ENCODE results near the gene COL13A1.

The COL13A1 gene

DNA sequence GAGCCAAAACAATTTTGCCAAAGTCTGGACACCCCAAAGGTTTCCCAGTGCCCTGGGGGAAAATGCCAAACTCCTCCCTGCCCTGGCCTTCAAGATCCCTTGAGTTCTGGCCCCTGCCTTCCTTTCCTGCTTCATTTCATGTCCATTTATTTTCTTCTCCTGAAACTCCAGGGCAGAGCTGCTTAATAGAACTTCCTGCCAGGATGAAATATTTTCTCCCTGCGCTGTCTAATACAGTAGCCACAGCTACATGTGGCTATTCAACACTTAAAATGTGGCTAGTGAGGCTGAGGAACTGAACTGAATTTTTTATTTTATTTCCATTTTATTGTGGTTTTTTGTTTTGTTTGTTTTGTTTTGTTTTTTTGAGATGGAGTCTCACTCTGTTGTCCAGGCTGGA is 49.6 kb downstream of the COL13A1 start:
- TF ChIP-seq POLR2A (IDR thresholded peaks at IDR 0.05; ENCODE audit: low read depth, low read length) = no peak
- DNase-seq (ENCODE audit: insufficient read length, low spot score) (no peak), FAIRE-seq (no peak)

DNA sequence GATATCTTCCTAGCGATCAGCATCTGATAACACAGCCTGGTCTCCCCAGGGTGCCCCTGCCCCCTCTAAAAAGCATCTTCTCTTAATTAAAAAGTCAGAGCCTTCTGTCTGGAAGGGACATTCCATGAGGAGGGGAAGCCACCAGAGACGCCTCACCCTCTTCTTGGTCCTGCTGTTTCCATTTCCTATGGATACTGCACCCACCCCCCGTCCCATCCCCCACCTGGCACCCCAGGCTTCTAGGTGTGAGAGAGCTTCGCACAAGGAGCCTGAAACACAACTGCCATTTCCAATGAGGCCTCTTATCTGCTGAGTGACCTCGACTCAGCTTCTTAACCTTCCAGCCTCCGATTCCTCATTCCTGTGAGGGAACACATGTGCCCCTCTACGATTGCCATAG is 51.4 kb downstream of the COL13A1 start:
- DNase-seq (ENCODE audit: insufficient read length, low spot score) (no peak), FAIRE-seq (no peak)
- TF ChIP-seq POLR2A (IDR thresholded peaks at IDR 0.05; ENCODE audit: low read depth, low read length) = no peak

DNA sequence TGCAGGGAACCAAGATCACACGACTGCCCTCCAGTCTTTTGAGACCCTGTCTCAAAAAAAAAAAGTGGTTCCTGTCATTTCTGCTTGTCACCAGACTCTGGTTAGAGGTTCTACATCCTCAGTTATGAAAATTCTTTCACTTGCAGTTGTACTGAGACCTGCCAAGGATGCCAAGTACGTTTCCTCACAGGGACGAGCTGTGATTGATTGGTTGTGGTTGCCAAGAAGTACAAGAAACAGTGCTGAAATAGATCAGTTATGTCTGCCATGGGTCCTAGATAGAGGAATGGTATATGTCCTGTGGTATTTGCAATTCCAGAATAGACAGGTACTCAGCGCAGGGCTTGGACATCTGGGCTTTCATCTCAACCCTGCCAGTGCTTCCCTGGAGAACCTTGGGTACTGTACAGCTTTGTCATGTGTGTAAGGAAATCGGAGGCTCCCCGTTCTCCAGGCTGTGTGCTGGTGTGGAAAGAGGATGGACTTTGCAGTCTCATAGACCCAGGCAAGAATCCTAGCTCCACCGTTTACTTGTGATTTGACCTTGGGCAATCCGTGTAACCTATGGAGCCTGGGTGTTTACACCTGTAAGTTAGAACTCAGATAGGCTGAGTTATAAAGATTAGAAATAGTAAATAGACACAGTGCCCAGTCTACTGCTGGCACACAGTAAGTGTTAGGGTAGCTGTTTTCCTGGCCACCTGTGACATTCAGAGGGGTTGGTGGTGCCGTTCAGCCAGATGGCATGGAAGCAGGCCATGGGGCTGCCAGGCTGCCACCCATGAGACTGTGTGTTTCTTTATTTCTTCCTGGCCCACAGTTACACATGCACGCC is 53.0 kb downstream of the COL13A1 start:
- no peak for TF ChIP-seq POLR2A (IDR thresholded peaks at IDR 0.05; ENCODE audit: low read depth, low read length)
- DNase-seq (ENCODE audit: insufficient read length, low spot score) = no peak
- no peak for FAIRE-seq

DNA sequence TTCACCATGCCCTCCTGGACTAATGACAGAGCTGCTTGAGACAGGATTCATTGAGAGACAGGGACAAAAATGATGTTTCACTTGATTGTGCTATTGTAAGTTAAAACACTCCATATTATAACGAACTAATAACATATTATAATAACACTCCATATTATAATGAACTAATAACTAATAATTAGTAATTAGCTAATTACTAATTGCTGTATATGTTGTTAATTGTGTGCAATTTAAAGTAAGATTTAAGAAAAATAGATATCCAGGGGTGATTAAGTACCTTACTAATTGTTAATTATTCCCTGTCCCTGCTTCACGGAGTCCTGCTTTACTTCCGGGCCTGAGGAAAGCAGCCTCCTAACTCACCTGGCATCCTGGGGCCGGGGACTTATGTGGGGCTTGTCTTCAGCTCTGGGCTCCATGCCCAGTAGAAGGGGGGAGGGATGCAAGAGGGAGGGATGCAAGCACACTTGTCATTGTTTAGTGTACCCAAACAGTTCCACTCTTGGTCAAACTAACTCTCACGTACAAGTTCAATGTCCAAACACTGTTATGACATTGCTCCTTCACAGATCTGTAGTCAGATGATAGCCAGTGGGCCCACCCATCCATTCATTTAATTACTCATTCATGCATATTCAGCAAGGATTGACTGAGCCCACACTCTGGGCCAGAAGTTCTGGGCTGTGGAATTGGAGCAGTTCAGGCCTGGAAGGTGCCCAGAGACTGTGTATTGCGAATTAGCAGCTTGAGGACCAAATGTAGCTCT is 53.8 kb downstream of the COL13A1 start:
- no peak for TF ChIP-seq POLR2A (IDR thresholded peaks at IDR 0.05; ENCODE audit: low read depth, low read length)
- DNase-seq (ENCODE audit: insufficient read length, low spot score) (no peak), FAIRE-seq (peak; percentile 27)

DNA sequence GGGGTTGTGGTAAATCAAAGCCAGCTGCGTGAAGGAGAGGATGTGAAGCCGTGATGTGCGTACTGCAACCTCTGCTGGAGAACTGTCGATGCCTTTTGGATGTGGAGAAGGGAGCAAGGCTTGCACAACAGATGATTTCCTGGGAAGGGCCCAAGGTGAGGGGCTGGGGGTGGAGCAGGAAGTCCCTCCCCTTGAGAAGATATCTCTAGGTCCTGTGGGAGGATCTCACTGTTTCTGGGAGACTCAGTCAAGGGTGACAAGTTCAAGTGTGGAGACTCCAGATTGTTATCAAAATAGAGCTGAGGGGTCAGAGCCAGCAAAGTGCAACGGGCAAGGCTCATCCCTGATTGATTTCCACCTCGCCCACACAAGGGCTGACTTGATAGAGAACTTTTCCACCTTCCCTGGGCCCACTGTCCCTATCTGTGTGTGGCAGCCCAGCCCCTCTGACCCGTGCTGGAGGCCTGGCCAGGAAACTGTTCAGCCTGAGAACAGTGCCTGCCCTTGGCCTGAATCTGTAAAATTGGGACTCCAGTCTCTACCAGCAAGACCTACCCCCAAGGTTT is 55.0 kb downstream of the COL13A1 start:
- FAIRE-seq (no peak), DNase-seq (ENCODE audit: insufficient read length, low spot score) (no peak)
- no peak for TF ChIP-seq POLR2A (IDR thresholded peaks at IDR 0.05; ENCODE audit: low read depth, low read length)

DNA sequence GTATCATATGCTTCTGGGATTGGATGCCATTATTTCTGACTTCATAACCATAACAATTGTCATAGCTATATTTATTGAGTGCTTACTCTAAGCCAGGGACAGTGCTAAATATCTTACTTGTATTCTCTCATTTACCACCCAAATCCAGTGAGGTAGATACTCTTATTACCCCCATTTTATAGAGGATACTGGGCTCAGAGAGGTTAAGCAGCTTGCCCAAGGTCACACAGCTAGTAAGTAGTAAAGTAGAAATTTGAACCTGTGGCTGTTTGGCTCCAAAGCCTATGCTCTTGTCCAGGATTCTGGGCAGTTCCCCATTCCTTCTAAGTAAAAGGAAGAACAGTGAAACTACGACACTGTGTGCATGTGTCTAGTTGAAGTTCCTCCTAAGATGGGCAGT is 56.5 kb downstream of the COL13A1 start:
- FAIRE-seq (no peak), DNase-seq (ENCODE audit: insufficient read length, low spot score) (no peak)
- TF ChIP-seq POLR2A (IDR thresholded peaks at IDR 0.05; ENCODE audit: low read depth, low read length) = no peak

DNA sequence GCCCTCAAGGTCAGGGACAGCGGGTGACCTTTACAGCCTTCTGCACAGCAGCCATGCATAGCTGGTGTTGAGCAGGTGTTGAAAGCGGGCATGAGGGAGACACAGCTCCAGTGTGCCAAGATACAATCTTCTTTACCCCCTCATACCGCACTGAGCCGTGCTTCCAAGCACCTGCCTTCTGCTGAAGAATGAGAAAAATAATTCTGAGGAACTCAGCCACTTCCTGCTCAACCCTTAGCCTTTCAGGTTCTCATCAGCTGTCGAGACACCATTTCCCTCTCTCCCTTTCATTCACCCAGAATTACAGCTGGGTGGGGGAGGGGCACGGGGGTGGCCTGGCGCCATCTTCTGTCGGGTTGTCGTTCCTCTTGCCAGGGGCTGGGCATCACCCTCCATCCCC is 58.6 kb downstream of the COL13A1 start:
- no peak for TF ChIP-seq POLR2A (IDR thresholded peaks at IDR 0.05; ENCODE audit: low read depth, low read length)
- DNase-seq (ENCODE audit: insufficient read length, low spot score) (no peak), FAIRE-seq (no peak)

DNA sequence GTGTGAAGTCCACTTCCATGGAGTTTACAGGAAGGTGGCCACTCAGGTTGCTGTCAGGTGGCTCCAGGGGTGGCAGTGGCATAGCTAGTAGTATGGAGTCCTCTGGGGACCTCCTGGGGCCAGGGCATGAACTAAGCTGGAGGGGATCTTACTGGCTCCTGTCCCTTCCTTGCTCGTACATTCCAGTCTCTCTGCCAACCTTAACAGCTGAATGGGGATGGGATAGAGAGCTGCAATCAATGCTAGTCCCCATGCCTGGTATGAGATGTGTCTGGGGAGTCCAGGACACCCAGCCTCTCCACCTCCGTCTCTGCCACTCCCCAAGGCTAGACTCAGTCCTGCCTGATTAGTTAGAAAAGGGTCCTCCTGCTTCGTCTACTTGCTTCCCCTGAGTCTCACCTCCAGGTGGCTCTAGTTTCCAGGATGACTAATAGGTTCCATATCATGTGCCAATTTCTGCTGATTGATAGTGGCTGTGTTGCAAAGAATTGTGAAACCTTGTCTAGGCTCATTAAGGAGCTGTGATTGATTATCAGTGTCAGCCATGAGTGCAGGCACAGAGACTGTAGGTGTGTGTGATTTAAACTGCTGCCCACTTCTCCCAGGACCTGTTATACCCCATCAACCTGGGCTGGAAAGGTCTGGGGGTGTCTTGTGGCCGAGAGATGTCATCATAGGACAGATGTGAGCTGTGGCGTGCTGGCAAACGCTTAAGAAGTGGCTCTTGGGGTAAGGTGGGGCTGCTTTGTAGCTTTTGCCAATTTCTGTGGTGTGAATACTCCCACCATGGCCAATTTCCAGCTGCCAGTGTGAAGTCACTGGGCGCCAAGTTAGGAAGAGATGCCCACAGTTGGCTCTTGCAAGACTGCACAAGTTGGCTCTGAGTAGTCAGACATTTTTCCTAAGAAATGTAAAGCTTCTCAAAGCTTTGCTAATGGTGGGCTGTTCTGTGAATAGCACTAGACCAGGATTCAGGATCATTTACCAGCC is 59.8 kb downstream of the COL13A1 start:
- DNase-seq (ENCODE audit: insufficient read length, low spot score) = peak; percentile 61
- FAIRE-seq = peak; percentile 58
- no peak for TF ChIP-seq POLR2A (IDR thresholded peaks at IDR 0.05; ENCODE audit: low read depth, low read length)

DNA sequence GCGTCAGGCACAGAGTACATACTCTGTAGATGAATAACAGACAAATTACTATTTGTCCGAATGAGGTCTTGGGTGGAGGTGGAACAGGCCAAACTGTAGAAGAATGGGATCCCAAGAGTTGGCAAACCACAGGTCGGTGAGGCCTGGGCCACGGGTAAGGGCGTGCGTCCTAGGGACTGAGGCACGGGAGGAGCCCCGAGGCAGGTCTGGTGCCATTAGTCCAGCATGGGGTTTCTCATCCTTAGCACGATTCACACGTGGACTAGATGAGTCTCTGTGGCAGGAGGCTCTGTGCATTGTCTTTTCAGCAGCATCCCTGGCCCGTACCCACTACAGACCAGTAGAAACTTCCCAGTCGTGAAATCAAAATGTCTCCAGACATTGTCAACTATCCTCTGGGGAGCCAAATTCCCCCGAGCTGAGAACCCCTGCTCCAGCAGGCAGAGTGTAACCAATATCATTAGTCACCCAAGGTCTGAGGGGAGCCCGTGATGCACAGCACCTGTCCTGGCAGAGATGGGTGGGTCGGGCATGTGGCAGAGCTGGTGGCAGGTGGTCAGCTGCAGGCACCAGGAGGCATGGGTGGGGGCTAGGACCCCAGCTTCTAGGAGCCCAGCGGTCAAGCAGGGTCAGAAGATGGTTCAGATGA is 61.3 kb downstream of the COL13A1 start:
- DNase-seq (ENCODE audit: insufficient read length, low spot score) (no peak), FAIRE-seq (no peak)
- no peak for TF ChIP-seq POLR2A (IDR thresholded peaks at IDR 0.05; ENCODE audit: low read depth, low read length)

DNA sequence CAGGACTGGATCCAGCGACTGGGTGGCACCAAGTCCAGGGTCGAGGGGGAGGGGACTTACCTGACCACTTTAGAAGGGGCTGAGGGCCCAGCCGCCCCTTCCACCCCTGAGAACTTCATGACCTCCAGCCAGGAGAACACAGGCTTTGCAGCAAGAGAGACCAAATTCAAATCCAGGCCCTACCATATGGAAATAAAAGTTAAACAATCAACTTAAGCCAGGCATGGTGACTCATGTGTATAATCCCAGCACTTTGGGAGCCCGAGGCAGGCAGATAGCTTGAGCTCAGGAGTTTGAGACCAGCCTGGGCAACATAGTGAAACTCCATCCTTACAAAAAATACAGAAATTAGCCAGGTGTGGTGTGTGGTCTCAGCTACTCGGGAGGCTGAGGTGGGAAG is 61.9 kb downstream of the COL13A1 start:
- DNase-seq (ENCODE audit: insufficient read length, low spot score) (no peak), FAIRE-seq (no peak)
- no peak for TF ChIP-seq POLR2A (IDR thresholded peaks at IDR 0.05; ENCODE audit: low read depth, low read length)

DNA sequence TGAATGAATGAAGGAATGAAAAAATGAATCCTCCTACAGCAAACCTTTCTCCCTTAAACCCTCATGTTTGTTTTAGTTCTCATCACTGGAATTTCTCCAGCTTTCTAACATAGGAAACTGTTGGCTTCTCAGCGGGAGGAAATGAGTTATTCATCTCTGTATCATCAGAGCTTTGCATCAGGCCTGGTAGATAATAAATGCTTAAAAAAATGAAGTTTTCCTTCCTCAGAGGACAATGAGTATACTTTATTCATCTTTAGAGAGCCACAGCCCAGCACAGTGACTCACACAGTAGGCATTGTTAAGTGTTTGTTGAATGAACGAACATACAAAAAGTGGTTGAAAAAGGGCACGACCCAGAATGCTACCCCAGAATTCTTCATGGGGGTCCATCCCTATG is 62.6 kb downstream of the COL13A1 start:
- FAIRE-seq (peak; percentile 20), DNase-seq (ENCODE audit: insufficient read length, low spot score) (peak; percentile 57)
- TF ChIP-seq POLR2A (IDR thresholded peaks at IDR 0.05; ENCODE audit: low read depth, low read length) = no peak

DNA sequence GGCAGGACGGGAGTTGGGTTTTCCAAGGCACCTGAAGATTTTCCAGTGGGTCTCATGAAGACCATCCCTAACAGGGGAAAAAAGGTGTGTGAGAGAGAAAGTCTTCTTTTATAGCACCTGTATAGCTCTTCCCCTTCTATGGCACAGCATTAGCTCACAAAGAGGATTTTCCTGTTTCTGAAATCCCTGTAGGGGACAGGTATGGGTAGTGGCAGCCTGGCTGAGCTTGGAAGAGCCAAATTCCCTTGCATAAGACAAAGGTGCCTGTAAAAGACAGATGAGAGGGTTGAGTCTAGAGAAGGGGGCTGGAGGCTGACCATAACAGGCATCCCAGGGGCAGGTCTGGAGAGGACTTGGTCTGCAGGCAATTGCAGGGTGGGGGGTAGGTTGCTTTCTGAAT is 63.7 kb downstream of the COL13A1 start:
- no peak for FAIRE-seq
- no peak for TF ChIP-seq POLR2A (IDR thresholded peaks at IDR 0.05; ENCODE audit: low read depth, low read length)
- no peak for DNase-seq (ENCODE audit: insufficient read length, low spot score)

DNA sequence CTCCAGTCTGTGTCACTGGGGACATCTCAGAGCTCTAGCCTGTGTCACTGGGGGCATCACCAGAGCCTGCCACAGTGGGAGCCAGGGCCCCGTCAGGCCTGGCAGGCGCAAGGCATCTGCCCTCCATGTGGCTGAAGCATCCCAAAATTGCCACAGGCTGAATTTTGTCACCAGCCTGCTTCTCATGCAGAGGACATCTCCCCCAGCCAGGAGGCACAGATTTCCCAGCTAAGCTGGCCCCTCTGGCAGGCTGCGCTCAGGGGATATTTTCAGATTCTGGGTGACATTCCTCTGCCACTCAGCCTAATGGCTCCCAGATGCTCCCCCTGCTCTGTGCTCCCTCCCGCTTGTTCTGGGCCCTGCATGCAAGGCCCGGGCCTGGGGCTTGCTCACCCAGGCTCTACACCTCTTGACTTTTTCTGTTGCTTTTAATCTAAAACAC is 64.6 kb downstream of the COL13A1 start:
- no peak for TF ChIP-seq POLR2A (IDR thresholded peaks at IDR 0.05; ENCODE audit: low read depth, low read length)
- FAIRE-seq (no peak), DNase-seq (ENCODE audit: insufficient read length, low spot score) (no peak)

Data from H54 (cell line).